ENCODE results near the gene PHLDB3. TPM values are rescaled to one million over a fixed set of nuclear protein-coding genes. Genes with fewer than 3 reads are reported as not detected.

The PHLDB3 gene
- total and polyA plus RNA-seq, 2 donors (not counting 3 experiments of a cell fraction or from before 2014, with no cell fraction given): 5.5 to 12.0 TPM

DNA sequence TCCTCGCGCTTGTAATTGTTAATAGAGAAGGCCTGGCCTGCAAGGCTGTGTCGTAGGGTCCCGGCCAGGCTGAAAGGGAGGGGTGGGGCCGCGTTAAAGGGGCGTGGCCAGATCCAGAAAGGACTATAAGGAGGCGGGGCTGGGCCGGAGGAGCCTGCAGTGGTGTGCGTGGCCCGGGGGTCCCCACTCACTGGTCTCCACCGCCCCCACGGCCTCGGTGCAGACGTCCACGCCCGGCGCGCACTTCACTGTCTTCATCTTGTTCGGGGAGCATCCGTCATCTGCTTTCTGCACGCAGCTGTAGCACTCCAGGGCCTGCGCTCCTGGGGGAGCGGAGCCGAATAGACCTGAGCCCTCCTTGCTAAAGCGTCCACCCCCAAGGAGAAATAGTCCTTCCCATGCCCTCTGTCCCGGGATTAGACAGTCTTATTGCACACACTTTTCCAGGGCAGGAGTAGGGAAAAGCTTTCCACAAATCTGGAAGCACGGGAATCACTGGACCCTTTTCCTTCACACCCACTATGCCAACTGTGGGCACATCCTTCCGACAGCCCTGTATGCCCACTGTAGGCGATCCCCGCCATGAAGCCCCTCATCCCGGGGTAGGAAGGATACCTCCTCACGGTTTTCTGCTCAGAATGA, 40.3 kb downstream of the PHLDB3 start:
- no peak overlapping the region for H3K27ac ChIP-seq (ENCODE audit: insufficient read depth, low read depth, low read length)
- dilution Hi-C loops (cut with MboI; ENCODE audit: extremely low pct_ligation_motif_present, low sequenced_read_pairs) (no loop called here), intact Hi-C loops (cut with micrococcal nuclease) (loop anchor here (5.0 kb wide), 1 partner anchor 63 kb away; the partner anchor contains the start of gene ETHE1)
- BruUV-seq (replicated peaks): no TSS peak
- peak overlapping the region; percentile 61 for H3K4me2 ChIP-seq (ENCODE audit: insufficient read depth, low read length)
- peak overlapping the region; percentile 98 for H2AFZ ChIP-seq (ENCODE audit: low read depth, low read length)
- H3K4me3 ChIP-seq (replicated peaks in 1 of 3; ENCODE audit: insufficient read depth in 1 of 3, low read depth in 1 of 3, low read length in 3 of 3): peak overlapping the region; percentile 52 to 63 (median 58)
- ChIA-PET CTCF (interaction anchor here (0.6 to 3.3 kb wide), 9 partner anchors 10 to 91 kb away, joined by 3 to 30 read pairs (median 6); partner anchors contain the start of gene PHLDB3), POLR2A (no interaction called here)
- no peaks in the 10 kb centered on the region for H3K79me2 ChIP-seq (ENCODE audit: control insufficient read depth, insufficient read depth, low read length)
- no peaks in the 10 kb centered on the region for H3K27me3 ChIP-seq (ENCODE audit: control insufficient read depth in 2 of 2, insufficient read depth in 2 of 2, low read length in 2 of 2)
- TF ChIP-seq FOS (IDR thresholded peaks at IDR 0.05; ENCODE audit: borderline replicate concordance, insufficient read depth, low read length) (no peak), POLR2A (IDR thresholded peaks at IDR 0.05; ENCODE audit: low read depth, low read length) (no peak), POLR2AphosphoS5 (IDR thresholded peaks at IDR 0.05; ENCODE audit: insufficient read depth, low read depth, low read length) (no peak), JUN (IDR thresholded peaks at IDR 0.05; ENCODE audit: borderline replicate concordance, insufficient read depth, insufficient read length, low read depth) (no peak), GATA2 (IDR thresholded peaks at IDR 0.05; ENCODE audit: insufficient read depth, insufficient read length, low read depth, low read length) (no peak), EZH2 (IDR thresholded peaks at IDR 0.05; ENCODE audit: borderline replicate concordance, low read depth, low read length, severe bottlenecking) (no peak), MYC (IDR thresholded peaks at IDR 0.05; ENCODE audit: low read depth, low read length) (no peak)
- TF ChIP-seq, protein P1, sequence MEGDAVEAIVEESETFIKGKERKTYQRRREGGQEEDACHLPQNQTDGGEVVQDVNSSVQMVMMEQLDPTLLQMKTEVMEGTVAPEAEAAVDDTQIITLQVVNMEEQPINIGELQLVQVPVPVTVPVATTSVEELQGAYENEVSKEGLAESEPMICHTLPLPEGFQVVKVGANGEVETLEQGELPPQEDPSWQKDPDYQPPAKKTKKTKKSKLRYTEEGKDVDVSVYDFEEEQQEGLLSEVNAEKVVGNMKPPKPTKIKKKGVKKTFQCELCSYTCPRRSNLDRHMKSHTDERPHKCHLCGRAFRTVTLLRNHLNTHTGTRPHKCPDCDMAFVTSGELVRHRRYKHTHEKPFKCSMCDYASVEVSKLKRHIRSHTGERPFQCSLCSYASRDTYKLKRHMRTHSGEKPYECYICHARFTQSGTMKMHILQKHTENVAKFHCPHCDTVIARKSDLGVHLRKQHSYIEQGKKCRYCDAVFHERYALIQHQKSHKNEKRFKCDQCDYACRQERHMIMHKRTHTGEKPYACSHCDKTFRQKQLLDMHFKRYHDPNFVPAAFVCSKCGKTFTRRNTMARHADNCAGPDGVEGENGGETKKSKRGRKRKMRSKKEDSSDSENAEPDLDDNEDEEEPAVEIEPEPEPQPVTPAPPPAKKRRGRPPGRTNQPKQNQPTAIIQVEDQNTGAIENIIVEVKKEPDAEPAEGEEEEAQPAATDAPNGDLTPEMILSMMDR (IDR thresholded peaks at IDR 0.05; ENCODE audit: extremely low read depth in 1 of 2, insufficient read depth in 1 of 2, low read depth in 1 of 2, low read length in 2 of 2): no peak
- TF ChIP-seq, protein P2, sequence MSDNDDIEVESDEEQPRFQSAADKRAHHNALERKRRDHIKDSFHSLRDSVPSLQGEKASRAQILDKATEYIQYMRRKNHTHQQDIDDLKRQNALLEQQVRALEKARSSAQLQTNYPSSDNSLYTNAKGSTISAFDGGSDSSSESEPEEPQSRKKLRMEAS (IDR thresholded peaks at IDR 0.05; ENCODE audit: insufficient read depth, insufficient read length): no peak
- H3K9ac ChIP-seq (replicated peaks; ENCODE audit: extremely low read depth, insufficient read depth, low read length): no peak overlapping the region
- DNase-seq (ENCODE audit: low read depth, low spot score) (no peak), FAIRE-seq (no peak)
- H3K36me3 ChIP-seq (ENCODE audit: control insufficient read depth in 2 of 2, extremely low read depth in 1 of 2, insufficient read depth in 2 of 2, low read length in 2 of 2): no peaks in the 10 kb centered on the region
- no peaks in the 10 kb centered on the region for H4K20me1 ChIP-seq (replicated peaks; ENCODE audit: control insufficient read depth, extremely low read depth, insufficient read depth, low read length)
- H3K9me1 ChIP-seq (replicated peaks; ENCODE audit: control insufficient read depth, extremely low read depth, insufficient read depth, low read length): no peaks in the 10 kb centered on the region
- no peaks in the 10 kb centered on the region for H3K9me3 ChIP-seq (replicated peaks; ENCODE audit: control insufficient read depth, insufficient read depth, low read length)
- peaks cover 21% of the 10 kb centered on the region for H3K4me1 ChIP-seq (ENCODE audit: control insufficient read depth, extremely low read depth, insufficient read depth, low read length)
